Stomach (tissue), 9 donors: Measurements from ENCODE around the gene CDKN1B. TPM values are rescaled to one million over a fixed set of nuclear protein-coding genes. Genes with fewer than 3 reads are reported as not detected.

Experiments used
- DNase-seq, 2 donors: peaks; one replicate each; pipeline versions ENCODE4 v3.0.0 to v3.0.0-alpha.2; 2013 to 2019
- H3K27ac ChIP-seq, 5 donors: fragments of 200-600 bp in 4 of 5; sonication (generic) in 4 of 5; one replicate each; pipeline ENCODE4 v1.5.1; 2013 to 2019; ENCODE audit warnings: mild to moderate bottlenecking in 1 of 5, moderate library complexity in 1 of 5
- H3K27me3 ChIP-seq, 3 donors: fragments of 200-600 bp; sonication (generic); one replicate each; pipeline ENCODE4 v1.5.1; 2017 to 2019; ENCODE audit warnings: mixed run types in 1 of 3
- H3K36me3 ChIP-seq, 4 donors: fragments of 200-600 bp; sonication (generic); 1 replicate in 3 of 4; 2 replicates in 1 of 4; pipeline ENCODE4 v1.5.1; 2016 to 2019
- H3K4me1 ChIP-seq, 4 donors: fragments of 200-600 bp; sonication (generic); one replicate each; pipeline ENCODE4 v1.5.1; 2016 to 2019
- H3K4me3 ChIP-seq, 4 donors: fragments of 200-600 bp; sonication (generic) in 3 of 4; one replicate each; pipeline ENCODE4 v1.5.1; 2016 to 2019; ENCODE audit warnings: mild to moderate bottlenecking in 1 of 4
- H3K9me3 ChIP-seq, 4 donors: fragments of 200-600 bp; sonication (generic); one replicate each; pipeline ENCODE4 v1.5.1; 2016 to 2019
- CTCF ChIP-seq, 7 experiments: fragments of 450-650 bp in 4 of 7; fragments of 200-600 bp in 3 of 7; sonication (generic) in 3 of 7; IDR thresholded peaks; one replicate each; pipeline ENCODE4 v1.5.1; 2016 to 2019; ENCODE audit warnings: antibody characterized with exemption in 7 of 7, control low read depth in 2 of 7, mild to moderate bottlenecking in 1 of 7
- EP300 ChIP-seq: sonication (generic); formaldehyde crosslinking; IDR thresholded peaks from one replicate; pipeline ENCODE4 v1.6.1; 2017; ENCODE audit warnings: antibody characterized with exemption
- POLR2A ChIP-seq, 4 donors: fragments of 450-650 bp; IDR thresholded peaks; one replicate each; pipeline ENCODE4 v1.6.1; 2016; ENCODE audit warnings: antibody characterized with exemption in 4 of 4, control low read depth in 2 of 4, mild to moderate bottlenecking in 1 of 4, moderate library complexity in 1 of 4
- POLR2AphosphoS5 ChIP-seq, 3 donors: sonication (generic); formaldehyde crosslinking; IDR thresholded peaks; one replicate each; pipeline ENCODE4 v1.6.1; 2016; ENCODE audit warnings: antibody characterized with exemption in 3 of 3
- WGBS, 5 donors: extraction: QIAGEN DNeasy Blood & Tissue Kit in 3 of 5; methylation state at CpG; one replicate each; pipeline versions ENCODE4 v1.1.5 to v1.1.7; 2013 to 2018; 5-methylcytosine and 5-hydroxymethylcytosine counted together
- intact Hi-C: fragments of 100-400 bp; cut with DNase I; formaldehyde crosslinking; loops from one replicate; pipeline ENCODE4 v1.15.1; 2023; ENCODE audit warnings: low total_unique reads
- polyA plus RNA-seq, 3 donors: library from polyadenylated mRNA; stranded (reverse); fragments of 200-250 nt; gene quantifications; one replicate each; pipeline ENCODE4 v1.2.3, GENCODE V29; 2013
- total RNA-seq, 5 donors: library from RNA; depleted of rRNA; stranded (reverse); fragments of >200 nt; gene quantifications; one replicate each; pipeline versions ENCODE4 v1.1.0 to v1.2.3, GENCODE V29; 2014 to 2016
- donor health status: healthy with polysubstance abuse.
- donor health status: Bipolar disorder and iron deficiency.
- donor health status: healthy.

CDKN1B gene
- total and polyA plus RNA-seq, 8 donors: 17.7 to 60.8 (median 32.8) TPM

DNA sequence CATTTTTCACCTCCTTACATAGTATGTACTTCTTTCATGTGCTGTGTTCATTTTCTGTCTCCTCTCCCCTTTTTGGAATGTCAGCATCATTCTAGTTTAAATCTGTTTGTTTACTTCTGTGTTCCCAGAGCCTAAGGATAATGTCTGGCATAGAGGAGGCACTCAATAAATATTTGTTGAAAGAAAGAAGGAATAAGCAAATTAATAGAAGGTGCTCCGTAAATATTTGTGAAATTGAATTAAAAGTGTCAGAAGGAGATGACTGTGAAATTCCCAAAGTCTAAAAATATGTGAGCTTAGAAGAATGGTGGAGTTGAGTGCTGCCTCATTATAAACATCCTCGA lies 3.3 kb upstream of the CDKN1B start:
- DNase-seq: no peak
- no peaks in the 10 kb centered on the region for H3K9me3 ChIP-seq
- WGBS, 5 donors: 3 to 8% (median 6%) methylated on average over 2 of the region's 2 CpGs
- intact Hi-C loops: no loop called here
- peak overlapping the region; percentile 30 to 91 (median 36) for H3K4me3 ChIP-seq
- no peaks in the 10 kb centered on the region for H3K27me3 ChIP-seq
- no peak for TF ChIP-seq CTCF (IDR thresholded peaks at IDR 0.05)
- no peak for TF ChIP-seq POLR2AphosphoS5 (IDR thresholded peaks at IDR 0.05)
- no peak for TF ChIP-seq POLR2A (IDR thresholded peaks at IDR 0.05)
- TF ChIP-seq EP300: no peak
- peaks cover 26 to 40% (median 36%) of the 10 kb centered on the region in 4 donors for H3K4me1 ChIP-seq
- H3K36me3 ChIP-seq: no peaks in the 10 kb centered on the region
- H3K27ac ChIP-seq: peak overlapping the region; percentile 77 to 100 (median 100)

DNA sequence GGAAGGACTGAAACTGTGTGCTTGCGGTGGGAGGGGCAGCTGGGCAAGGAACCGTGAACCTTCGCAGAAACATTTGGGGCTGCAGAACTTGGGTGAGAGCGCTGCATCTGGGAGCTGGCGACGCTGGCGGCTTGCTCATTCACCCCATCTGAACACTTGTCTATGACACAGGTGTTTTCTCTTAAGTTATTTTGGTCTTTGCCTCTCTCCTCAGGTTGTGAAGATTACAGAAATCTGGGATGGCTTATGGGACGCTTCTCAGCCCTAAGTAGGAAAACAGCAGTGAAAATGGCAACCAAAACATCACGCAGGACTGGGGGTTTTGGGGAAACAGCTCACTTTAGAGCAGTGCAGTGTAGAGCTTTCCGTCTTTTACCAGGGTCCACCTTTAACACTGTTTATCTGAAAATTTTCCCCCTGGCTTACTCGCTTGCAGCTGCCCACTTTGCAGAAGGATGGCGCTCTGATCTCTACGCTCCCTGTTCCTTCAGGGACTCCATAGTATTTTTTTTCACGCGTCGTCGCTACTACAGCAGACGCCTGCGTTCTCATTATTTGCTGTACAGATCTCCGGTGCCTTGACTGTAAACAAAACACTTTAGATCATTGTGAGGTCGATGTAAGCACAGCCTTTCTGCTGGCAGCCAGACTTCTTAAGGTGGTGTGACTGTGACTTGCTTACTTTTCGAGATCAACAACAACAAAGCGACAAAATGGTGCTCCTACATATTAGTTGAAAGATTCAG lies 2.7 kb upstream of the CDKN1B start:
- H3K4me3 ChIP-seq: peak overlapping the region; percentile 30 to 91 (median 36)
- intact Hi-C loops: no loop called here
- H3K27ac ChIP-seq: peak overlapping the region; percentile 77 to 100 (median 100)
- peak; percentile 54 to 78 for DNase-seq
- TF ChIP-seq POLR2AphosphoS5 (IDR thresholded peaks at IDR 0.05) (peak; percentile 41 to 66 (median 62)), EP300 (no peak), CTCF (IDR thresholded peaks at IDR 0.05) (peak in 3 of 7 experiments; percentile 8 to 44 (median 11)), POLR2A (IDR thresholded peaks at IDR 0.05) (peak in 2 of 4 donors; percentile 38 to 66)
- H3K9me3 ChIP-seq: no peaks in the 10 kb centered on the region
- WGBS, 5 donors: 4 to 9% (median 5%) methylated on average over 23 of the region's 23 CpGs
- H3K36me3 ChIP-seq: peaks cover 0 to 3% (median 0%) of the 10 kb centered on the region in 4 donors
- no peaks in the 10 kb centered on the region for H3K27me3 ChIP-seq
- peaks cover 26 to 42% (median 41%) of the 10 kb centered on the region in 4 donors for H3K4me1 ChIP-seq

- H3K4me3 ChIP-seq: peak overlapping the region in 3 of 4 donors; percentile 30 to 91 (median 84)
- intact Hi-C loops: no loop called here
Observed at GRCh38 chr12:12715128-12715458, 2.1 kb upstream of the CDKN1B start.

More at GRCh38 chr12:12715128-12715458, 2.1 kb upstream of the CDKN1B start:
- Histone ChIP-seq H3K27ac (peak overlapping the region; percentile 97 to 100 (median 100)), H3K36me3 (peaks cover 0 to 6% (median 3%) of the 10 kb centered on the region in 4 donors), H3K9me3 (no peaks in the 10 kb centered on the region), H3K27me3 (no peaks in the 10 kb centered on the region), H3K4me1 (peaks cover 33 to 49% (median 47%) of the 10 kb centered on the region in 4 donors)
- no peak for DNase-seq
- TF ChIP-seq CTCF (IDR thresholded peaks at IDR 0.05): no peak
- no peak for TF ChIP-seq POLR2A (IDR thresholded peaks at IDR 0.05)
- TF ChIP-seq POLR2AphosphoS5 (IDR thresholded peaks at IDR 0.05): no peak
- no peak for TF ChIP-seq EP300
